Activated T-cell treated with anti-CD3 and anti-CD28 coated beads, Interleukin-2, amount 50 U/mL, for 4 hours (primary cell): ENCODE data around the gene COQ4. TPM values are rescaled to one million over a fixed set of nuclear protein-coding genes. Genes with fewer than 3 reads are reported as not detected.

Source experiments
- ATAC-seq, 2 donors: fragments of 200-7000 bp; cut with Tn5 transposase; one replicate each; pipeline ENCODE4 v1.10.0; 2021
- DNase-seq: peaks from one replicate; pipeline ENCODE4 v3.0.0-alpha.2; 2020
- H3K27me3 Mint-ChIP-seq: one replicate; pipeline ENCODE4 v1.8.0; 2021; ENCODE audit warnings: low read depth, mixed read lengths
- H3K36me3 Mint-ChIP-seq: one replicate; pipeline ENCODE4 v1.8.0; 2022; ENCODE audit warnings: mixed read lengths; ENCODE audit not compliant: insufficient read depth
- H3K4me1 Mint-ChIP-seq: one replicate; pipeline ENCODE4 v1.8.0; 2021; ENCODE audit warnings: low read depth, mixed read lengths
- H3K4me3 Mint-ChIP-seq: one replicate; pipeline ENCODE4 v1.8.0; 2021; ENCODE audit warnings: mild to moderate bottlenecking, moderate library complexity, mixed read lengths
- H3K9me3 Mint-ChIP-seq: one replicate; pipeline ENCODE4 v1.8.0; 2021; ENCODE audit warnings: mixed read lengths
- total RNA-seq, 3 donors: library from RNA; stranded (reverse); gene quantifications; one replicate each; pipeline ENCODE4 v1.2.1, GENCODE V29; 2021

The COQ4 gene
- total RNA-seq, 3 donors from 2014 or later, result 60.7 to 63.9 (median 62.4) TPM

GRCh38 chr9:128370367-128370751 is 47.7 kb downstream of the COQ4 start:
- Mint-ChIP-seq H3K36me3 (peaks cover 10% of the 10 kb centered on the region), H3K4me3 (peak overlapping the region; percentile 97), H3K4me1 (peaks cover 26% of the 10 kb centered on the region), H3K9me3 (no peaks in the 10 kb centered on the region), H3K27me3 (peaks cover 3% of the 10 kb centered on the region)
- DNase-seq (no peak), ATAC-seq (no peak)

GRCh38 chr9:128370752-128371629 is 48.4 kb downstream of the COQ4 start, which contains the start of gene URM1:
Gene URM1 (plus strand): TSS chr9:128371374. CDS start chr9:128371381, 7 bp downstream.
- peak; percentile 98 for ATAC-seq
- peaks cover 3% of the 10 kb centered on the region for H3K27me3 Mint-ChIP-seq
- H3K36me3 Mint-ChIP-seq, result peaks cover 13% of the 10 kb centered on the region
- H3K9me3 Mint-ChIP-seq, result no peaks in the 10 kb centered on the region
- peak within 1 kb of the TSS; percentile 97 for H3K4me3 Mint-ChIP-seq
- DNase-seq, result peak; percentile 93
- H3K4me1 Mint-ChIP-seq, result peaks cover 28% of the 10 kb centered on the region

GRCh38 chr9:128371630-128372117 is 49.0 kb downstream of the COQ4 start:
- no peaks in the 10 kb centered on the region for H3K9me3 Mint-ChIP-seq
- H3K4me1 Mint-ChIP-seq, result peaks cover 28% of the 10 kb centered on the region
- peaks cover 3% of the 10 kb centered on the region for H3K27me3 Mint-ChIP-seq
- peak overlapping the region; percentile 97 for H3K4me3 Mint-ChIP-seq
- peak; percentile 49 to 55 for ATAC-seq
- DNase-seq, result no peak
- peaks cover 13% of the 10 kb centered on the region for H3K36me3 Mint-ChIP-seq

GRCh38 chr9:128372188-128372641 is 49.6 kb downstream of the COQ4 start:
- Mint-ChIP-seq H3K4me1 (peaks cover 28% of the 10 kb centered on the region), H3K36me3 (peaks cover 13% of the 10 kb centered on the region), H3K9me3 (no peaks in the 10 kb centered on the region), H3K4me3 (peak overlapping the region; percentile 97), H3K27me3 (no peaks in the 10 kb centered on the region)
- DNase-seq, result no peak
- ATAC-seq, result no peak

- Mint-ChIP-seq H3K9me3 (no peaks in the 10 kb centered on the region), H3K4me1 (peaks cover 28% of the 10 kb centered on the region), H3K27me3 (no peaks in the 10 kb centered on the region), H3K4me3 (peak overlapping the region; percentile 97), H3K36me3 (peaks cover 13% of the 10 kb centered on the region)
- DNase-seq, result no peak
- no peak for ATAC-seq
These were observed 50.1 kb downstream of the COQ4 start for GRCh38 chr9:128372784-128373183.

- no peak overlapping the region for H3K4me3 Mint-ChIP-seq
- peaks cover 28% of the 10 kb centered on the region for H3K4me1 Mint-ChIP-seq
- DNase-seq (no peak), ATAC-seq (no peak)
- H3K9me3 Mint-ChIP-seq, result no peaks in the 10 kb centered on the region
- peaks cover 16% of the 10 kb centered on the region for H3K36me3 Mint-ChIP-seq
- H3K27me3 Mint-ChIP-seq, result no peaks in the 10 kb centered on the region
These were observed 51.6 kb downstream of the COQ4 start for GRCh38 chr9:128374221-128374675.

GRCh38 chr9:128375865-128376264 is 53.2 kb downstream of the COQ4 start:
- no peak for ATAC-seq

GRCh38 chr9:128382261-128382660 is 59.6 kb downstream of the COQ4 start:
- Mint-ChIP-seq H3K4me1 (no peaks in the 10 kb centered on the region), H3K36me3 (peaks cover 21% of the 10 kb centered on the region), H3K27me3 (no peaks in the 10 kb centered on the region), H3K9me3 (no peaks in the 10 kb centered on the region), H3K4me3 (no peak overlapping the region)
- DNase-seq, result no peak
- ATAC-seq, result no peak

More at GRCh38 chr9:128375865-128376264, 53.2 kb downstream of the COQ4 start:
- no peaks in the 10 kb centered on the region for H3K27me3 Mint-ChIP-seq
- H3K4me3 Mint-ChIP-seq, result no peak overlapping the region
- H3K36me3 Mint-ChIP-seq, result peaks cover 21% of the 10 kb centered on the region
- no peak for DNase-seq
- H3K9me3 Mint-ChIP-seq, result no peaks in the 10 kb centered on the region
- H3K4me1 Mint-ChIP-seq, result peaks cover 21% of the 10 kb centered on the region

GRCh38 chr9:128383007-128383753 is 60.5 kb downstream of the COQ4 start:
- peaks cover 29% of the 10 kb centered on the region for H3K36me3 Mint-ChIP-seq
- no peak for ATAC-seq
- H3K4me3 Mint-ChIP-seq, result no peak overlapping the region
- no peaks in the 10 kb centered on the region for H3K27me3 Mint-ChIP-seq
- DNase-seq, result no peak
- H3K9me3 Mint-ChIP-seq, result no peaks in the 10 kb centered on the region
- H3K4me1 Mint-ChIP-seq, result no peaks in the 10 kb centered on the region

Other genes starting within 250 kb of the COQ4 start
- 100 to 1,000 TPM; 123 to 132 (median 123) TPM for gene PTGES2, start 195.1 kb upstream of the COQ4 start, total RNA-seq
- gene LCN2, start 173.4 kb upstream of the COQ4 start, total RNA-seq, result not detected
- gene BBLN, start 162.6 kb upstream of the COQ4 start, total RNA-seq, result 10 to 100 TPM; 71.0 to 72.7 (median 71.6) TPM
- 100 to 1,000 TPM; 117 to 128 (median 124) TPM for gene CIZ1, start 131.3 kb upstream of the COQ4 start, total RNA-seq
- under 1 TPM; 0.32 to 0.43 (median 0.40) TPM for gene DNM1, start 119.5 kb upstream of the COQ4 start, total RNA-seq
- 10 to 100 TPM; 39.4 to 48.2 (median 46.5) TPM for gene GOLGA2, start 46.8 kb upstream of the COQ4 start, total RNA-seq
- gene SWI5, start 46.6 kb upstream of the COQ4 start, total RNA-seq, result 10 to 100 TPM; 18.6 to 19.5 (median 19.1) TPM
- gene TRUB2, start 392 bp upstream of the COQ4 start, total RNA-seq, result 10 to 100 TPM; 64.6 to 71.7 (median 69.7) TPM
- gene SLC27A4, start 17.7 kb downstream of the COQ4 start, total RNA-seq, result 10 to 100 TPM; 51.3 to 59.0 (median 56.0) TPM
- 100 to 1,000 TPM in 2 of 3 donors, 10 to 100 TPM in 1; 93.3 to 106 (median 104) TPM for gene URM1, start 48.5 kb downstream of the COQ4 start, total RNA-seq
- gene CERCAM, start 98.0 kb downstream of the COQ4 start, total RNA-seq, result under 1 TPM; 0.30 to 0.63 (median 0.34) TPM
- gene ODF2, start 133.2 kb downstream of the COQ4 start, total RNA-seq, result 10 to 100 TPM; 54.1 to 58.5 (median 56.0) TPM
- 10 to 100 TPM; 39.3 to 42.2 (median 41.9) TPM for gene GLE1, start 181.9 kb downstream of the COQ4 start, total RNA-seq
- gene SPTAN1, start 229.7 kb downstream of the COQ4 start, total RNA-seq, result 100 to 1,000 TPM; 110 to 132 (median 118) TPM